GM10248 (cell line): Measurements from ENCODE around the gene SEM1.
"Not testable (repeated sequence)": the region's sequence is repeated elsewhere in the genome, so short reads cannot be mapped to it uniquely, and the experiment has no call there.

Experiments
- CTCF ChIA-PET: fragments of 300-600 bp; sonication (Branson Sonifier 250); formaldehyde crosslinking; extraction: SDS; loops from one replicate; lab custom pipeline; 2021; ENCODE audit warnings: antibody characterized with exemption; lab: Yijun Ruan, JAX
- POLR2A ChIA-PET: fragments of 350-650 bp; sonication (Branson Sonifier 250); formaldehyde crosslinking; extraction: SDS; loops from one replicate; lab custom pipeline; 2020; ENCODE audit warnings: antibody characterized with exemption; lab: Yijun Ruan, JAX
- DNase-seq: peaks from one replicate; pipeline ENCODE4 v3.0.0; 2012; ENCODE audit errors: extremely low spot score
- CTCF ChIP-seq: IDR thresholded peaks from 2 replicates; pipeline ENCODE4 v1.5.1; 2012; ENCODE audit warnings: mild to moderate bottlenecking, low read depth; ENCODE audit errors: extremely low read depth, missing control alignments, control extremely low read depth

Gene SEM1

GRCh38 chr7:96645084-96645483 is 64.6 kb downstream of the SEM1 start:
- no peak for TF ChIP-seq CTCF
- no peak for DNase-seq
- CTCF ChIA-PET, result no interaction called here
- POLR2A ChIA-PET, result no interaction called here

DNA sequence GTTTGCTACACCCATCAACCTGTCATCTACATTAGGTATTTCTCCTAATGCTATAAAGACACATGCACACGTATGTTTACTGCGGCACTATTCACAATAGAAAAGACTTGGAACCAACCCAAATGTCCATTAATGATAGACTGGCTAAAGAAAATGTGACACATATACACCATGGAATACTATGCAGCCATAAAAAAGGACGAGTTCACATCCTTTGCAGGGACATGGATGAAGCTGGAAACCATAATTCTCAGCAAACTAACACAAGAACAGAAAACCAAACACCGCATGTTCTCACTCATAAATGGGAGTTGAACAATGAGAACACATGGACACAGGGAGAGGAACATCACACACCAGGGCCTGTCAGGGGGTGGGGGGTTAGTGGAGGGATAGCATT is 66.2 kb downstream of the SEM1 start:
- CTCF ChIA-PET, POLR2A ChIA-PET, DNase-seq: not testable (repeated sequence)

GRCh38 chr7:96640054-96640453 is 69.6 kb downstream of the SEM1 start:
- ChIA-PET CTCF (no interaction called here), POLR2A (no interaction called here)
- TF ChIP-seq CTCF, result no peak
- no peak for DNase-seq
